GM12873 (cell line): Measurements from ENCODE around the gene BOD1L1.

Experiments used
- CTCF ChIP-seq: IDR thresholded peaks from 2 replicates; pipeline ENCODE4 v1.5.1; 2012; ENCODE audit warnings: low read depth, mild to moderate bottlenecking, moderate library complexity, low read length, control low read depth; ENCODE audit not compliant: insufficient read depth; ENCODE audit errors: missing control alignments

Gene BOD1L1

DNA sequence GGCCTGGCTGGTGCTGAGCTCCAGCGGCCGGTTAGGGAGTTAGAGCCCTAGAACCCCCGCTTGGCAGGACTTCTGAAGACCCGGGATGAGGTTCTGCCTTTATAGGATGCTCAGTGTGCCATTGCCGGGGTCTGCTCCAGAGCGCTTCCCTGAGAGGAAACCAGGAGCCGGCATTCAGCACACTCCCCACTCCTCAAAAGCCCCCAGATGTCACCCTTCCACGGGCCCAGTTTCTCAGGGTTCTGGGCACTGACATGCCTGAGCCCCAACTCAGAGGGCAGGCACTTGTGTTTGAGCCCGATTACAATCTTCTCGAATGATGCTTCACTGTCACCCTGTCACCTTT, 89.7 kb downstream of the BOD1L1 start:
- no peak for TF ChIP-seq CTCF

DNA sequence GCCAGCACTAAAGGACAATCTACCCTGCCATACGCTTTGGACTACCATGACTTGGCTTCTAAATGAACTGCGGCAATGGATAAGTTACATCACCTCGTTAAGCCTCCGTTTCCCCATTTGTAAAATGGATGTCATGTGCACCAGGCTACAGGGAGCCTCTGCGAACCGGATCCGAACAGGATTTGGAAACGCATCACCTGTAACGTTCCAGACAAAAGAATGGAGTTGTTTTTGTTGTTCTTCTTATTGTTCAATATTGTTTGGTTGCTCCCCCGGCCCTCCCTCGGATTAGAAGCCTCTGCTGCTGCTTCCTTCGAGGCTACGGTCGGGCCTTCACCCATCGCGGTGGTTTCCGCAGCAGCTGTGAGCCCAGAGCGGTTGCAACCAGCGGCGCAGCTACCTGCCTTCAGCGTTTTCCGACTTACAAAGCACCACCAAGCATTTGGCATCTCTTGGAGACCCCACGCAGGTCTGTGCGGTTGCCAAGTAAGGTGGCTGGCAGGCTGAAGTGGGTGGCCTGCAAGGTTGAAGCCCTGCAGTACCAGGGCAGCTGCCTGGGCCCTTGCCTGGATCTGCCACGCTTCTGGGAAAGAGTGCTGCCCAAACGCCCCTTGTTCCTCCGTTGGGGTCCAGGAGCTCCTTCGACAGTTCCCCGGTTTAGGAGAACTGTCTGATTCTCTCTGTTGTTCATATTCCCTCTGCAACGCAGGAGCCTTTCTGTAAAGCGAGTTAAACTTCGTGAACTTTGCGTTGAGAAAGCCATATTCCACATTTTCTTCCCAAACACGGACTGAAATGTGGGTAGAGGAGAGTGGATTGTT, 90.3 kb downstream of the BOD1L1 start:
- TF ChIP-seq CTCF: no peak

DNA sequence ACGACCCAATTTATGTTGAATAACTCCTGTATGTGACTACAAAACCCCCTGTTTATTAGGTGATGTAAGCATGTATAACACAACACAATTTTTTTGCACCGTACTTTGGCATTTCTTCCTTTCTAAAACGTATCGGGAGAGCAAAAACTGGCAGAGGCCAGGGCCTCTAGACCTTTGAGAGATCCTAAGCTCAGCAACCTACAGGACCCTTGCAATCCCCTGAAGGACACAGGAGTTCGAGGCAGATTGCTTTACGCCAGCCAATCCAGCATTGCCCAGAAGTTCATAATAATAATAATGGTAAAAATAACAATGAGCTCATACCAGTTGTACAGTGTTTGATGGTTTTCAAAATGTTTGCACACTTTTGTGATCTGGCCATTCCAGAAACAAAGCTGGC, 90.9 kb downstream of the BOD1L1 start:
- no peak for TF ChIP-seq CTCF

DNA sequence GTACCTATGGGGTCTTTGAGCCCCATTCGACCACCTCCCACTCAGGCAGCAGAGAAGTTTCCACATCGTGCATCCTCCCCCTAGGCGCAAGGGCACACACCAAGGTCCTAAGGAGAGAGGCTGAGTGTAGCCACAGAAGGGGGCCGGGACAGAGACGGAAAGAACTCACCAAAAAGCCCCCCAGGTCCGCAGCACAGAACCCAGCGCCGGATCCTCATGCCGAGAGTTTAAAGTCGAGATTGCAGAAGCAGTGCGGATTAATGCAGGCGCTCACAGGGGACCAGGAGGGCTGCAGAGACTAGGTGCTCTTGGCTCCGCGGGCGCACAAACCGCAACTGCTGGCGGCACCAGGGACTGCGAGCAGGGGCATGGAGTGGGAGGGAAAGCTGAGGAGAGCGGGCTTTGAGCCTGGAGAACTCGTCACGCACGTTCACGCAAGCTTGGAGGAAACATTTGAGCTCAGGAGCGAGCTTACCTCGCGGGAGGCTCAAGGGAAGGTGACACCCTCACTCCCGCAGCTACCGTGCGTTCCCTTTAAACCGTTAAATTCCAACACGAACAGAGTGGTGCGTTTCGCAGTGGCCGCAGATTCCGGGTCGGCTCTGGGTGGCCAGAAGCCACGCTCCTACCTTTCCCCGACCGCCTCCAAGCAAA, 91.7 kb downstream of the BOD1L1 start:
- no peak for TF ChIP-seq CTCF

- TF ChIP-seq CTCF: no peak
Measured at GRCh38 chr4:13535118-13535517, 92.4 kb downstream of the BOD1L1 start.

DNA sequence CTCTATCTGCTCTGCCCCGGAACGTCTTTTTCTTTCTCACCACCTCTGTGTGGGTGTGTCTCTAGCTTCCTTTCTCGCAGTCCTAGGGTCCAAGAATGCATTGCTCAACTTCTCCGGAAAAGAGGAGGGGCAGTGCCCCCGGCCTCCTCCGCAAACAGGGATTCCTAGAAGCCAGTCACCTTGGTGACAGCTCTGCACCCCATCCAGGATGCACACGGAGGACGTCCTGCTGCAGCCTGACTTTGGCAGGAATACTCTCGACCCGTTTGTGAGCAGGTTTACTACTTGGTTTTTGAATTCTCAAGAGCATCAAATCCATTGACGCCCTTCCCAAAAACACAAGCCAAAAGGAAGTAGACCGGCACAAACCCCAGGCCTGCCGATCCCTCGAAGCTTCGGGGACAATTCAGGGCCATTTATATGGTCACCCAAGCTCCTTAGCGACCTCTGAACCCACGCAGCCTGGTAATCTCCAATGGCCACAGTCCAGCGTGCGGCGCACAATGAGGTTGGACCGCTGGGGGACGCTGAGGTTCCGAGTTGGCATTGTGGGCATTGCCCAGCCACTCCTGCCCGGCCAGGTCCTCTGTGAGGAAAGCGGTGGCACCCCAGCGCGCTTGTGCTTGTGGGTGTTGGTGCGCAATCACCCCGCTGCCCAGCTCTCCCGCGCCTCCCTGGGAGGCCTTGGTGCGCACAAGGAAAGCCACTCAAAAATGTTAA, 93.0 kb downstream of the BOD1L1 start:
- TF ChIP-seq CTCF: no peak

DNA sequence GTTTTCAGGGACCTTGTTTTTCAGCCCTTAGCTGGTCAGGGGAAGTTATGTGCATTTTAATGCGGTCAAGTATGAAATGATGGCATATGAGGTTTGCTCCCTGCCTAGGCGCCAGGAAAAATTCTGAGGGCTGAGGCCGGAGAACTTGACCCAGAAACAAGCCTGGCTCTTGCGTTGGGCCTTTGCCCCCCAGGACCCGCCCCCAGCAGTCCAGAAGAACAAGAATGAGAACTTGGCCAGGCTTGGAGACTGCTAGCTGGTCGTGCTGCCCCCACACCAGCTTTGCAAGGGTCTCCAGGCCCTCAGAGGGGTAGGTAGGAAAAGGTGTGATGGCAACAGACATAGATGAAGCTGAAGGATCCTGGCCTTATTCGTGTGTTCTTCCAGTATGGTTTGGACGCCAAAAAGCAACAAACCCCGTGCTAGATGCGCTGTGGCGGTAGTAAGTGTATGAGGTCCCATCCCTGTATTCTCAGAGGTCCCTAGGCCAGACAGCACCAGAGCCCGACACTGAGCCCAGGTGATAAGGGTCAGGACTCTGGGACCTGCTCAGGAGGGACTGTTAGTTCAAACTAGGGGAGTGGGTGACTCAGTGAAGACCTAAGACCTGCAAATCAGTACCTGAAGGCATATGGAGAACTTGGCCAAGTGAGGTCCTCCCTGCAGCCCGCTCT, 93.7 kb downstream of the BOD1L1 start:
- TF ChIP-seq CTCF: no peak
